Measurements from ENCODE around the gene NXPE3. TPM values are rescaled to one million over a fixed set of nuclear protein-coding genes. Genes with fewer than 3 reads are reported as not detected.

NXPE3 gene
- total RNA-seq, 4 donors from 2014 or later, result 14.4 to 23.4 (median 18.0) TPM

- peak overlapping the region; percentile 82 to 98 (median 95) for H3K27ac ChIP-seq
- H3K36me3 ChIP-seq, result peaks cover 0 to 4% (median 0%) of the 10 kb centered on the region in 3 donors
- H3K4me1 ChIP-seq, result peaks cover 0 to 71% (median 32%) of the 10 kb centered on the region in 4 donors
- WGBS, 2 donors, result 18 to 28% methylated on average over 9 of the region's 9 CpGs
- peak overlapping the region in 2 of 4 donors; percentile 67 to 70 for H3K4me3 ChIP-seq
- DNase-seq (ENCODE audit: low spot score in 2 of 2), result peak; percentile 40 to 72
- no peaks in the 10 kb centered on the region for H3K9me3 ChIP-seq
- TF ChIP-seq CTCF (IDR thresholded peaks at IDR 0.05) (peak in 1 of 5 experiments; percentile 11), EP300 (IDR thresholded peaks at IDR 0.05) (peak in 1 of 2 donors; percentile 78), POLR2A (IDR thresholded peaks at IDR 0.05) (peak in 1 of 2 donors; percentile 29)
- H3K27me3 ChIP-seq, result no peaks in the 10 kb centered on the region
These were observed 49.9 kb downstream of the NXPE3 start for GRCh38 chr3:101828691-101829436.

GRCh38 chr3:101829437-101829830 lies 50.4 kb downstream of the NXPE3 start:
- Histone ChIP-seq H3K36me3 (peaks cover 0 to under 1% (median 0%) of the 10 kb centered on the region in 3 donors), H3K4me3 (no peak overlapping the region), H3K9me3 (no peaks in the 10 kb centered on the region), H3K27ac (peak overlapping the region; percentile 82 to 98 (median 95)), H3K27me3 (no peaks in the 10 kb centered on the region), H3K4me1 (peaks cover 0 to 76% (median 33%) of the 10 kb centered on the region in 4 donors)
- WGBS, 2 donors, result 29 to 31% methylated on average over 2 of the region's 2 CpGs
- DNase-seq (ENCODE audit: low spot score in 2 of 2), result no peak
- TF ChIP-seq CTCF (IDR thresholded peaks at IDR 0.05), result no peak
- TF ChIP-seq POLR2A (IDR thresholded peaks at IDR 0.05), result no peak
- TF ChIP-seq EP300 (IDR thresholded peaks at IDR 0.05), result no peak

- Histone ChIP-seq H3K4me1 (peaks cover 0 to 71% (median 33%) of the 10 kb centered on the region in 4 donors), H3K36me3 (no peaks in the 10 kb centered on the region), H3K27me3 (no peaks in the 10 kb centered on the region), H3K9me3 (no peaks in the 10 kb centered on the region), H3K4me3 (no peak overlapping the region), H3K27ac (peak overlapping the region; percentile 82 to 98 (median 95))
- TF ChIP-seq EP300 (IDR thresholded peaks at IDR 0.05) (no peak), CTCF (IDR thresholded peaks at IDR 0.05) (no peak), POLR2A (IDR thresholded peaks at IDR 0.05) (no peak)
- WGBS, 2 donors, result 40 to 46% methylated on average over 2 of the region's 2 CpGs
- no peak for DNase-seq (ENCODE audit: low spot score in 2 of 2)
These were observed 50.9 kb downstream of the NXPE3 start for GRCh38 chr3:101829874-101830273.

GRCh38 chr3:101833446-101833974 lies 54.5 kb downstream of the NXPE3 start:
- no peak overlapping the region for H3K27ac ChIP-seq
- DNase-seq (ENCODE audit: low spot score in 2 of 2), result no peak
- WGBS, 2 donors, result 85 to 88% methylated on average over 2 of the region's 2 CpGs
- H3K9me3 ChIP-seq, result no peaks in the 10 kb centered on the region
- H3K4me1 ChIP-seq, result peaks cover 0 to 51% (median 21%) of the 10 kb centered on the region in 4 donors
- H3K36me3 ChIP-seq, result no peaks in the 10 kb centered on the region
- H3K4me3 ChIP-seq, result no peak overlapping the region
- no peaks in the 10 kb centered on the region for H3K27me3 ChIP-seq
- TF ChIP-seq POLR2A (IDR thresholded peaks at IDR 0.05), result no peak
- no peak for TF ChIP-seq EP300 (IDR thresholded peaks at IDR 0.05)
- TF ChIP-seq CTCF (IDR thresholded peaks at IDR 0.05), result no peak

GRCh38 chr3:101835676-101836075 lies 56.7 kb downstream of the NXPE3 start:
- Histone ChIP-seq H3K36me3 (no peaks in the 10 kb centered on the region), H3K4me3 (no peak overlapping the region), H3K27me3 (no peaks in the 10 kb centered on the region), H3K4me1 (peaks cover 0 to 29% (median 5%) of the 10 kb centered on the region in 4 donors), H3K9me3 (no peaks in the 10 kb centered on the region), H3K27ac (no peak overlapping the region)
- no peak for TF ChIP-seq POLR2A (IDR thresholded peaks at IDR 0.05)
- TF ChIP-seq CTCF (IDR thresholded peaks at IDR 0.05), result no peak
- no peak for TF ChIP-seq EP300 (IDR thresholded peaks at IDR 0.05)
- 91 to 95% methylated on average over 2 of the region's 2 CpGs for WGBS, 2 donors
- DNase-seq (ENCODE audit: low spot score in 2 of 2), result no peak

Measured in tibial nerve (tissue), 4 donors.